ENCODE results near the gene SLC11A1.
A peak's percentile ranks its signal among the peaks of the same experiment; 100 is the strongest.

SLC11A1 gene

GRCh38 chr2:218396688-218397462 is 14.8 kb downstream of the SLC11A1 start:
- ATAC-seq: peak; percentile 1
- TF ChIP-seq CSDC2 (CRISPR knock-in tag; IDR thresholded peaks at IDR 0.05) (no peak), ZNF70 (CRISPR knock-in tag; IDR thresholded peaks at IDR 0.05) (no peak), ZC3H10 (CRISPR knock-in tag; IDR thresholded peaks at IDR 0.05) (no peak), ESRRG (CRISPR knock-in tag; IDR thresholded peaks at IDR 0.05) (no peak), CSRNP3 (CRISPR knock-in tag; IDR thresholded peaks at IDR 0.05) (no peak), POU6F1 (CRISPR knock-in tag; IDR thresholded peaks at IDR 0.05; ENCODE audit: borderline replicate concordance, low read depth) (no peak), ZFP3 (CRISPR knock-in tag; IDR thresholded peaks at IDR 0.05) (no peak), TOX (CRISPR knock-in tag; IDR thresholded peaks at IDR 0.05; ENCODE audit: borderline replicate concordance) (no peak)

- ATAC-seq: no peak
- TF ChIP-seq TSHZ2 (CRISPR knock-in tag; IDR thresholded peaks at IDR 0.05) (no peak), ISL1 (CRISPR knock-in tag; IDR thresholded peaks at IDR 0.05) (no peak), TOX (CRISPR knock-in tag; IDR thresholded peaks at IDR 0.05; ENCODE audit: borderline replicate concordance) (no peak), CSDC2 (CRISPR knock-in tag; IDR thresholded peaks at IDR 0.05) (no peak), PATZ1 (CRISPR knock-in tag; IDR thresholded peaks at IDR 0.05; ENCODE audit: borderline replicate concordance) (no peak), ZFP3 (CRISPR knock-in tag; IDR thresholded peaks at IDR 0.05) (no peak), ARNTL (CRISPR knock-in tag; IDR thresholded peaks at IDR 0.05; ENCODE audit: borderline replicate concordance, low read depth) (no peak), OSR1 (CRISPR knock-in tag; IDR thresholded peaks at IDR 0.05) (no peak), ZFP30 (CRISPR knock-in tag; IDR thresholded peaks at IDR 0.05) (no peak), CSRNP3 (CRISPR knock-in tag; IDR thresholded peaks at IDR 0.05) (no peak), ZC3H10 (CRISPR knock-in tag; IDR thresholded peaks at IDR 0.05) (no peak), POU6F1 (CRISPR knock-in tag; IDR thresholded peaks at IDR 0.05; ENCODE audit: borderline replicate concordance, low read depth) (no peak), ZNF565 (CRISPR knock-in tag; conservative IDR thresholded peaks at IDR 0.05; ENCODE audit: low read depth) (no peak)
Measured at GRCh38 chr2:218397463-218397819, 15.4 kb downstream of the SLC11A1 start.

GRCh38 chr2:218397820-218398436 is 15.9 kb downstream of the SLC11A1 start:
- peak; percentile 9 for ATAC-seq
- TF ChIP-seq ZC3H10 (CRISPR knock-in tag; IDR thresholded peaks at IDR 0.05) (no peak), ZNF8 (CRISPR knock-in tag; IDR thresholded peaks at IDR 0.05) (no peak), PATZ1 (CRISPR knock-in tag; IDR thresholded peaks at IDR 0.05; ENCODE audit: borderline replicate concordance) (no peak), TCF4 (CRISPR knock-in tag; IDR thresholded peaks at IDR 0.05; ENCODE audit: borderline replicate concordance) (no peak), TSHZ2 (CRISPR knock-in tag; IDR thresholded peaks at IDR 0.05) (no peak)
